Suprapubic skin (tissue), 4 donors: ENCODE measurements around the gene COL5A2. TPM values are rescaled to one million over a fixed set of nuclear protein-coding genes. Genes with fewer than 3 reads are reported as not detected.
A peak's percentile ranks its signal among the peaks of the same experiment; 100 is the strongest.

ENCODE experiments used
- DNase-seq, 2 donors: peaks; one replicate each; pipeline ENCODE4 v3.0.0-alpha.2; 2019; ENCODE audit warnings: low spot score in 2 of 2
- H3K27ac ChIP-seq: fragments of 200-600 bp; sonication (generic); one replicate; pipeline ENCODE4 v1.5.1; 2019
- H3K27me3 ChIP-seq: fragments of 200-600 bp; sonication (generic); one replicate; pipeline ENCODE4 v1.5.1; 2019
- H3K36me3 ChIP-seq: fragments of 200-600 bp; sonication (generic); one replicate; pipeline ENCODE4 v1.5.1; 2019
- H3K4me1 ChIP-seq: fragments of 200-600 bp; sonication (generic); one replicate; pipeline ENCODE4 v1.5.1; 2019
- H3K4me3 ChIP-seq: fragments of 200-600 bp; sonication (generic); one replicate; pipeline ENCODE4 v1.5.1; 2019; ENCODE audit warnings: mild to moderate bottlenecking
- H3K9me3 ChIP-seq: fragments of 200-600 bp; sonication (generic); one replicate; pipeline ENCODE4 v1.5.1; 2019
- CTCF ChIP-seq, 2 donors: fragments of 200-600 bp in 1 of 2; fragments of 450-650 bp in 1 of 2; sonication (generic) in 1 of 2; IDR thresholded peaks; one replicate each; pipeline ENCODE4 v1.5.1; 2016 to 2019; ENCODE audit warnings: antibody characterized with exemption in 2 of 2, mild to moderate bottlenecking in 1 of 2, moderate library complexity in 1 of 2
- EP300 ChIP-seq: sonication (generic); formaldehyde crosslinking; IDR thresholded peaks from one replicate; pipeline ENCODE4 v1.6.1; 2017; ENCODE audit warnings: antibody characterized with exemption
- POLR2A ChIP-seq, 2 donors: fragments of 450-650 bp; IDR thresholded peaks; one replicate each; pipeline ENCODE4 v1.6.1; 2017; ENCODE audit warnings: antibody characterized with exemption in 2 of 2, mild to moderate bottlenecking in 2 of 2, moderate library complexity in 2 of 2
- POLR2AphosphoS5 ChIP-seq, 3 donors: sonication (generic); formaldehyde crosslinking; IDR thresholded peaks; one replicate each; pipeline ENCODE4 v1.6.1; 2017; ENCODE audit warnings: antibody characterized with exemption in 3 of 3
- WGBS: methylation state at CpG from one replicate; pipeline ENCODE4 v1.1.5; 2018; 5-methylcytosine and 5-hydroxymethylcytosine counted together
- total RNA-seq, 4 donors: library from RNA; depleted of rRNA; stranded (reverse); fragments of >200 nt; gene quantifications; one replicate each; pipeline ENCODE4 v1.1.0, GENCODE V29; 2016

The COL5A2 gene
- total RNA-seq, 4 donors from 2014 or later, result 14.1 to 17.6 (median 16.3) TPM

DNA sequence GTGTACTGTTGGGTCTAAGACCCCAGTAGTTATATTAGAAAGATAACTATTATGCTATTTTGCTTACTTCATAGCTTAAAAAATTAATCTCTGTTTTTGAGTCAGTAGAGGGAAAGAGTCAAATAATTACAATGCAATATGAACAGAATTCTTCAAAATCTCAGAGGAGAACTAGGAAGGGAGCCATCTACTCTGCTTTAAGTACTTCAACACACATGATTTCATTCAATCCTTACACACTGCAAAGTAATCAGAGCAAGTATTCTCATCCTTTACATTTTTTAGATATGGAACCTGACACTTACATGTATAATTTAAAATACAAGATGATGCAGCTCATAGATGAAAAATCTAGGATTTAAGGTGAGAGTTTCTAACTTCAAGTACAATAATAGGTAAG lies 27.7 kb downstream of the COL5A2 start:
- DNase-seq, result no peak
- Histone ChIP-seq H3K36me3 (no peaks in the 10 kb centered on the region), H3K27ac (no peak overlapping the region), H3K4me3 (no peak overlapping the region), H3K4me1 (peaks cover 15% of the 10 kb centered on the region), H3K27me3 (no peaks in the 10 kb centered on the region), H3K9me3 (no peaks in the 10 kb centered on the region)
- TF ChIP-seq POLR2AphosphoS5 (IDR thresholded peaks at IDR 0.05), result no peak
- no peak for TF ChIP-seq POLR2A (IDR thresholded peaks at IDR 0.05)
- no peak for TF ChIP-seq EP300

DNA sequence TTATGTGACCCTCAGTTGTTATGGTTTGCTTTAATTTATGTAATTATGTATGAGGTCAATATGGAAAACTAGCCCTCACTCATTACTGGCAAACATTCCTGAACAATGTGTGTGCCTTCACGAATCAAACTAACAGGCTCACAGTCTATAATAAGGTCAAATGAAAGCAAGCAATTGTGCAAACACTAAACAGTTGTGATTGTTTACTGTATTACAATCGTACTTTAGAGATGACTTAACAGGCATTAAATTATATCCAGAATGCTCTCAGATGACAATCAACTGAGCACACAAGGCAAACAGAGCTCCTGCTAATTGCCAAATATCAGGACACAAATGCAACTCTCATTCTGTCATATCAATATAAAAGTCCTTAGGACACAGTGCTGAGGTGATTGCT lies 29.5 kb downstream of the COL5A2 start:
- 12% methylated on average over 2 of the region's 2 CpGs for WGBS
- Histone ChIP-seq H3K36me3 (no peaks in the 10 kb centered on the region), H3K27ac (peak overlapping the region; percentile 48), H3K27me3 (no peaks in the 10 kb centered on the region), H3K4me3 (no peak overlapping the region), H3K9me3 (no peaks in the 10 kb centered on the region), H3K4me1 (peaks cover 15% of the 10 kb centered on the region)
- no peak for DNase-seq
- TF ChIP-seq EP300, result no peak
- no peak for TF ChIP-seq POLR2AphosphoS5 (IDR thresholded peaks at IDR 0.05)
- TF ChIP-seq CTCF (IDR thresholded peaks at IDR 0.05), result no peak
- TF ChIP-seq POLR2A (IDR thresholded peaks at IDR 0.05), result no peak

DNA sequence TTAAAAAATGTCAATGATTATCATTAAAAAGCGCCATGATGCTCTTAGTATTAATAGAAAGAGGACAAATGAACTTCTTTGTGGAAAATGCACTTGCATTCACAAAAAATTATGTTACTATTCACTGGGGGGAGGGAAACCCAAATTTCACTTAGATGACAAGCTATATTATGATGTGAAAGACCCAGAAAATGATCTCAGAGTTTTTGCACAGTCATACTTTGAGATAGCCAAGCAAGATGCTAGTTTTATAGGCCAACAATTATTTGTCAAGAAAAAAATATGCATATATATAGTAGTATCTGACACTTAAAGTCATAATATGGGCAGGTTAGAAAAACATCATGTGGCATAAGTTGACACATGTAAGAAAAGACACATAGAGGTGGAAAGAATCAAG lies 31.6 kb downstream of the COL5A2 start:
- Histone ChIP-seq H3K9me3 (no peaks in the 10 kb centered on the region), H3K4me1 (peaks cover 15% of the 10 kb centered on the region), H3K36me3 (no peaks in the 10 kb centered on the region), H3K27me3 (no peaks in the 10 kb centered on the region), H3K4me3 (no peak overlapping the region), H3K27ac (no peak overlapping the region)
- DNase-seq, result no peak
- no peak for TF ChIP-seq POLR2A (IDR thresholded peaks at IDR 0.05)
- TF ChIP-seq CTCF (IDR thresholded peaks at IDR 0.05), result no peak
- 89% methylated on average over 1 of the region's 1 CpG for WGBS

DNA sequence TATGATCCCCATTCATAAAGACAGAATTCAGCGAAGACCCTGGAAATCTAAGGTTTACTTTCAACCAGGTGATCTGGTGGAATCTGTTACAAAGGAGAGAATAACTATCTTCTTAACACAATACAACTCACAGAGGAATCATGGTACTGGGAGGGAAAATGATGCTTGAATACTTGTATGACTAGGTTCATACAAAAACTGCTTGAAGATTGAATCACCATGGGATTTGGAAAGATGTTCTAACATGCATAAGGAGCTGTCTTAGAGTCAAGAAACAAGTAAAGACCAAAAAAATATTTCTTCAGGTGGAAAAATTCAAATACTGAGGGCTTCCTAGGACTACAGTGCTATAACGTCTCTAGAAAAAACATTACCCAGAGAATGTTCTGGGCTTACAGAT lies 32.2 kb downstream of the COL5A2 start:
- WGBS, result 79% methylated on average over 2 of the region's 2 CpGs
- Histone ChIP-seq H3K36me3 (no peaks in the 10 kb centered on the region), H3K27ac (no peak overlapping the region), H3K9me3 (no peaks in the 10 kb centered on the region), H3K4me3 (no peak overlapping the region), H3K4me1 (peaks cover 13% of the 10 kb centered on the region), H3K27me3 (no peaks in the 10 kb centered on the region)
- no peak for DNase-seq
- no peak for TF ChIP-seq CTCF (IDR thresholded peaks at IDR 0.05)
- TF ChIP-seq EP300, result no peak
- TF ChIP-seq POLR2A (IDR thresholded peaks at IDR 0.05), result no peak
- TF ChIP-seq POLR2AphosphoS5 (IDR thresholded peaks at IDR 0.05), result no peak

DNA sequence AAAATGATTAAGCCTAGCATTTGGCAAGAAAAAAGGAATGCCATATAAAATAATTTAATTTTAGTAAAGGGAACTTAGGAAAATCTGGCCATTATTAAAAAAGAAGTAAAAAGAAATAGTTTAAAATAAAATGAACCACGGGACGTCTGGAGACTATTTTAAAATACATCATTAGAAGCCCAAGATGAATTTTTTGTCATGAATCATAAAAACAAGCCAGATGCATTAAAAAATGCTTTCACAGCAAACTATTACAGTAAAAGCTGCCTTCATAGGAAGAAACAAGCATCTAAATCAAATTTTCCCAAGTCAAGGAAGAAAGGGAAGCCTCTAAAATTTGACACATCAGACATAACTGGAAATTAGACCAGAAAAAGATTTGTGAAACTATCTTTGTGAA lies 33.0 kb downstream of the COL5A2 start:
- H3K4me3 ChIP-seq, result no peak overlapping the region
- H3K27me3 ChIP-seq, result no peaks in the 10 kb centered on the region
- no peaks in the 10 kb centered on the region for H3K9me3 ChIP-seq
- H3K36me3 ChIP-seq, result no peaks in the 10 kb centered on the region
- H3K4me1 ChIP-seq, result peaks cover 6% of the 10 kb centered on the region
- peak overlapping the region; percentile 10 for H3K27ac ChIP-seq
- TF ChIP-seq POLR2A (IDR thresholded peaks at IDR 0.05) (no peak), POLR2AphosphoS5 (IDR thresholded peaks at IDR 0.05) (no peak), CTCF (IDR thresholded peaks at IDR 0.05) (no peak), EP300 (no peak)
- no peak for DNase-seq
- 32% methylated on average over 2 of the region's 2 CpGs for WGBS

GRCh38 chr2:189144700-189145211 lies 34.8 kb downstream of the COL5A2 start:
- Histone ChIP-seq H3K27me3 (no peaks in the 10 kb centered on the region), H3K36me3 (no peaks in the 10 kb centered on the region), H3K27ac (no peak overlapping the region), H3K4me1 (no peaks in the 10 kb centered on the region), H3K4me3 (no peak overlapping the region), H3K9me3 (no peaks in the 10 kb centered on the region)
- WGBS, result 73% methylated on average over 3 of the region's 3 CpGs
- TF ChIP-seq EP300 (no peak), POLR2A (IDR thresholded peaks at IDR 0.05) (no peak), POLR2AphosphoS5 (IDR thresholded peaks at IDR 0.05) (no peak)
- DNase-seq, result no peak
